NCI-H446 treated with DMSO at 0.1 percent for 48 hours (cell line): ENCODE data around the gene MON1B.
"Not testable (repeated sequence)": the region's sequence is repeated elsewhere in the genome, so short reads cannot be mapped to it uniquely, and the experiment has no call there.

Source experiments
- DNase-seq: peaks from one replicate; lab custom pipeline; 2025; lab: John Stamatoyannopoulos, UW

Gene MON1B

GRCh38 chr16:77190478-77191258 lies at the start of gene MON1B:
Gene MON1B (plus strand): TSS chr16:77191190. CDS start chr16:77191486, 296 bp downstream.
- DNase-seq, result peak; percentile 92

DNA sequence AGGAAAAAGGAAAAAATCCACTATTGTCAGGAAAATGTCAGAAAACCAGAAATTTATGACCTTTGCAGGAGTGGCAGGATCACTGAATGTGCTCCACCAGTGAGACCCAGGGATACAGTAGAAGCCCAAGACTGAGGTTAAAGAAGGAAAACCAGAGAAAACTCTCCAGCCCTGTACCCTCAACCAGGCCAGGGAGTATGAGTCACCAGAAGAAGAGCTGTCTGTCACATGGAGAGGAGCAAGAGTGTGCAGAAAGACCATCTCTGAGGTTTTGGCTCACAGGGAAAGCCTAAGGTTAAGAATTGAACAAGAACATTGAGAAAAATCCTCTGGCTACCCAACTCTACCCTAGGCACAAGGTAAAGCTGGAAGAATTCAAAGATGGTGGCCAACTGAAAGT lies 47.6 kb upstream of the MON1B start:
- DNase-seq, result no peak

DNA sequence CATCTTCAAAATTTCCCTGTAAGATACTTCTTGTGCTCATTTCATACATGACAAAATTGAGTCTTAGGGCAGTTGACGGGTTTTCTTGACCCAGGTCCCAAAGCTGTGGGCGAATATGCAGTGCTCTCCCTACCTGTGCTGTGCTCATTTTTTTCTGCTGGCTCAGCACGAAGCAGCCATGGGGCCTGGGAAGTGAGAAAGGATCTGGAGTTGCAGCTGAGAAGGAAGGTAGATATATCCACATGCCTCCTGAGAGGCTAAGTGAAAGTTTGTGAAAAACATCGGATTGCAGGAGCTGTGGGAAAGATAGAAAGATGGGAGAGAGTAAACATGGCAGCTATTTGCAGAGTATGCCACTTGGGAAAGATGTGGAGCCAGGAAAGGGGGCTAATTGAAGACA lies 42.9 kb upstream of the MON1B start:
- DNase-seq, result no peak

DNA sequence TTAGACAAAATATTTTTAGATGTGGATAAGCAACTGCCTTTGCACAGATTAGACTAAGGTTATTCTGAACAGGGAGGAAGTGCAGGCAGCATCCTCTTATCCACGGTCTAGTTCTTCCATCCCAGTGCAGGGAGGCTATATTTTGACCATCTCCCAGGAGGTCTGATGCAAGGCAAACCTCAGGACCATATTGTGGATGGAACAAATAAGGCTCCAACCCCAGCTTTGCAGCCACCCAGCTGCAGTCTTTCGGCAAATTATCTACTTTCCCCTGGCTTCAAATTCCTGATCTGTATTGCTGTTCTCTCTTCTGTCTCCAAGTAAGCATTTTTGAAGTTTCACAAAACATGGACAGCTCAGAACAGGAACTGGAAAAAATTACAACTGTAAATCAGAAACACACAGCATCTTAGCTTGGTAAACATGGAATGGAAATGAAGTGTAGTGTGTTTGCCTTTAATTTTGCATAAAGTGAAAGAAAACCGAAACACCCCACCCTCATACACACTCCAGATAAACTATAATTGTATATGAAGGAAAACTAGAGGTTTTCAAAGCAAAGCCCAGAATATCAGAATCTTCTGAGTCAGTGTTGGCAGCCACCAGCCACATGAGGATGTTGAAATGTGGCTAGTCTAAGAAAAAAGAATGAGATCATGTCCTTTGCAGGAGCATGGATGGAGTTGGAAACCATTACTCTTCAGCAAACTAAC lies 33.5 kb upstream of the MON1B start:
- DNase-seq, result no peak

GRCh38 chr16:77158293-77158692 lies 32.7 kb upstream of the MON1B start:
- DNase-seq, result no peak

- no peak for DNase-seq
Observed at GRCh38 chr16:77165006-77165405, 26.0 kb upstream of the MON1B start.

DNA sequence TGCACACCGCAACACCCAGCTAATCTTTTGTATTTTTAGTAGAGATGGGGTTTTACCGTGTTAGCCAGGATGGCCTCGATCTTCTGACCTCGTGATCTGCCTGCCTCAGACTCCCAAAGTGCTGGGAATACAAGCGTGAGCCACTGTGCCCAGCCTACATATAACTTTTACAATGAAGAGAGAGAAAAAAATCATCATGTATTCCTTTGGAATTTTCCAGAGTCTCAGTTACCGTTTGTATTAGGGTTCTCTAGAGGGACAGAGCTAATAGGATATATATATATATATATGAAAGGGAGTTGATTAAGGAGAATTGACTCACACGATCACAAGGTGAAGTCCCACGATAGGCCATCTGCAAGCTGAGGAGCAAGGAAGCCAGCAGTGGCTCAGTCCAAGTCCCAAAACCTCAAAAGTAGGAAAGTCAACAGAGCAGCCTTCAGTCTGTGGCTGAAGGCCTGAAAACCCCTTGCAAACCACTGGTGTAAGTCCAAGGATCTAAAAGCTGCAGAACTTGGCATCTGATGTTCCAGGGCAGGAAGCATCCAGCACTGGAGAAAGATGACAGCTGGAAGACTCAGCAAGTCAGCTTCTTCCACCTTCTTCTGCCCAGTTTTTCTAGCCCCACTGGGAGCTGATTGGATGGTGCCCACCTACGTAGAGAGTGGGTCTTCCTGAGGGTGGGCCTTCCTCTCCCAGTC lies 25.3 kb upstream of the MON1B start:
- DNase-seq, result not testable (repeated sequence)

- DNase-seq, result no peak
Observed at GRCh38 chr16:77166726-77167125, 24.3 kb upstream of the MON1B start.

DNA sequence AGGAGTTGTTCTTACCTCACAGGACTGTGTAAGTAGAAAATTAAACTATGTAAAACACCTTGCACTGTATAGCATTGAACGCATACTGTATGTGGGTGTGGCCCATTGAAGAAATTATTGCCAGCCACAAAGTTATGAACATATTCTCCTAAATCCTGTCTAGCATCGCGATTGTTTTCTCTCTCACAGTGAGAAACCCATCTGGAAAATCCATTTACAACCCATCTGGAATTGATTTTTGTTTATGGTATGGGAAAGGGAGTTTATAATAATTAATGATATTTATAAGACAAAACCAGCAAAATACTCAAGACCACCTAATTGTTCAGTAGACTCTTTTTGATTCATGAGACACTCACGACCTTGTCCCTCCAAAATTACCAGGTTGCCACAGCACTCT lies 22.1 kb upstream of the MON1B start:
- DNase-seq, result no peak

DNA sequence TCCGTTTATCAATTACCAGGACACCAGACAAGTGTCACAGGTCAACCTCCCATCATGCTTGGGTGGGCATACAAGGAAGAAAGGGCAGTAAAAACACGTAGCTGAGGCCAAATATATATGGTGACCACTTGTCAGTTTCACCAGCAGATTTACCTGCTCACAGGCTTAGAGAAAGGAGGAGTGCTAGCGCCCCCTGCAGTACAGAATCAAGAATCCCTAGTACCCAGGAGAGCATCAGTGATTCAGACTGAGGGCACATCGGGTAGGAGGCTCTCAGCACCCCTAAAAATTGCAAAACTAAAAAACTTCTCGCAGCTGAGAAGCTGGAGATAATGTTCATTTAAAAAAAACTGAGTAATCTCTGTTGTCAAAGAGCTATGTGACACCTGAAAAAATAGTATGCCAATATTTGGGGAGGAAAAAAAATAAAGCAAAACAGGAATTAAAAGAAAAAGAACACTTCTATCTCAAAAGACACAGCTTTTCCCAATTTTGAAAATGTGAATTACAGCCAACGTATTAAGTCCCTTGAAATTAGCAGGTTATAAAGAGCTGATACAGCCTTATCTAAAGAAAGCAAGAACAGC lies 21.2 kb upstream of the MON1B start:
- no peak for DNase-seq

DNA sequence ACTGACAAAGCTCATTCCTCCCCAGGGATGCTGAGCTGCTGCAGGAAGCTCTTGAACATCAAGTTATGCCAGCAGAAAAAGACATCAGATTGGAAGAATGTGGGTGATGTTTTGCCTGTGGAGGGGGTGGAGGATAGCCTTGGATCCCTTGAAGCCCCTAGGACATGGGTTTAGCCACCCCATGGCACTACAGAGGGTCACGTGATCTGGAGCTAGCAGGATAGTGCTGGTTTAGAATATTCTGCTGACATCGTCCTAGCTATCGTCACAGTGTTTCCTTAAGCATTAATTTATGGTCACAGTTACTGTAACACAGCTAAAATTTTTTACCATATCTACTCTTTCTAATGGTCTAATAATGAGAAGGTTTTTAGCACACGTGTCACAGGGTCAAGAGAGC lies 20.2 kb upstream of the MON1B start:
- no peak for DNase-seq

GRCh38 chr16:77171745-77172635 lies 19.0 kb upstream of the MON1B start:
- DNase-seq, result no peak

DNA sequence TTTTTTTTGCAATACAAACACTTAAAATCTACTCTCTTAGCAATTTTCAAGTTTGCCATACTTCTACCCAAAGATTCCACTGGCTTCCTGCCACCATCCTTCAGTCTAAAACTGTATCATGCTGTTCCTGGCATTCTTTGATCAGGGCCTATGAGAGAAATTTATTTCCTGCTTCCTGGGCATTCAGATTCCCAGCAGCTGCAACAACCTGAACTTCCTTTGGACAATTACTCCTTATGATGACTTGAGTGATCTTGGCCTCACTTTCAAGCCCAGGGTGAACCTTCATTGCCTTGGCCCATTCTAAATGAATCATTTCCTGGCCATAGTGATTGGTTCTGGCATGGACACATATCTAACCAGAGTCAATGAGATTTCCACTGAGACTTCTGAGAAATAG lies 18.0 kb upstream of the MON1B start:
- no peak for DNase-seq

DNA sequence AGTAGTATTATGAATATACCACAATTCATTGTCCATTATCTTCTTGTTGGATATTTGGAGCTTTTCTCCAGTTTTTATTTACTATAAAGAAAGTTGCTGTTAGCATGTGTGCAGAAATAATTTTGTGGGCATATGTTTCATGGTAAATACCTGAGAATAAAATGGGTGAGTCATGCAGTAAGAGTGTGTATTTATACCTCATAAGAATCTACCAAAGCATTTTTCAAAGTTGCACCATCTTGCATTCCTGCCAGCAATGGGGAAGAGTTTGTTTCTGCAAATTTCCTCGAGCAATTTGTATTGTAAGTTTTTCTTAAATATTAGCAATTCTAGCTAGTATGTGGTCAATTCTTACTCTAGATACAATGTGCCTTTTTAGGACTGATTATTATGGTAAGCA lies 7.9 kb upstream of the MON1B start:
- no peak for DNase-seq

- not testable (repeated sequence) for DNase-seq
Observed at GRCh38 chr16:77186298-77186697, 4.7 kb upstream of the MON1B start.

GRCh38 chr16:77190190-77190477 lies 856 bp upstream of the MON1B start:
- DNase-seq, result no peak

- no peak for DNase-seq
Observed at GRCh38 chr16:77191259-77191969, 424 bp downstream of the MON1B start.

DNA sequence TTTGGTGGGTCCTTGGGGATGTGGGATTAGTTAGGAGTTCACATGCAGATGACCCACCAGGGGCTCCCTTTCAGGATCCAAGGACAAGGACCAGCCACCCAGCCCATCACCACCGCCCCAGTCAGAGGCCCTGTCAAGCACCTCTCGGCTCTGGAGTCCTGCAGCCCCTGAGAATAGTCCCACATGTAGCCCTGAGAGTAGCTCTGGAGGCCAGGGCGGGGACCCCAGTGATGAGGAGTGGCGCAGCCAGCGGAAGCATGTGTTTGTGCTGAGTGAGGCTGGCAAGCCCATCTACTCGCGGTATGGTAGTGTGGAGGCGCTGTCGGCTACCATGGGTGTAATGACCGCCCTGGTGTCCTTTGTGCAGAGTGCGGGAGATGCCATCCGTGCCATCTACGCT lies 2.4 kb downstream of the MON1B start:
- no peak for DNase-seq

GRCh38 chr16:77194295-77195231 lies 3.6 kb downstream of the MON1B start:
- DNase-seq, result no peak

DNA sequence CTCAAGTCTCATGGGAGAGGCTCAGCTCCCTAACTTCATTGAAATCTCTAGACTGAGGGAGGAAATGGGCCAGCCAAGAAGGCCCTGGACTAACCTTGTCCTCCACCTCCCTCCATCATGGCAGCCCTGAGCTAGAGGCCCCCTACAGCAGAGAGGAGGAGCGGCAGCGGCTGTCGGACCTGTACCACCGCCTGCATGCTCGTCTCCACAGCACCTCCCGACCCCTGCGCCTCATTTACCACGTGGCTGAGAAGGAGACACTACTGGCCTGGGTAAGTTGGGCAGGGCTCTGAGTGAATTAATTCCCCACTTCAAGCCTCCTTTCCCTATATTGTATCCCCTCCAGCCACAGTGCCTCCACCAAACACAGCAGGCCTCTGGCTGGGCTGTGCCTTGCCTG lies 4.4 kb downstream of the MON1B start:
- DNase-seq, result no peak
